H1 (cell line): ENCODE measurements around the gene CPT1A. TPM values are rescaled to one million over a fixed set of nuclear protein-coding genes. Genes with fewer than 3 reads are reported as not detected.

ENCODE experiments used
- CBX8 ChIP-seq: fragments of 300-800, 300-1000 bp; sonication (generic); IDR thresholded peaks from 2 replicates; pipeline ENCODE4 v1.7.1; 2016; ENCODE audit warnings: low read depth, low read length, borderline replicate concordance
- CHD7 ChIP-seq: fragments of 300-600 bp; sonication (generic); IDR thresholded peaks from 2 replicates; pipeline ENCODE4 v1.7.1; 2012; ENCODE audit warnings: low read length, moderate library complexity, mild to moderate bottlenecking, inconsistent platforms; ENCODE audit not compliant: insufficient replicate concordance
- GABPA ChIP-seq: IDR thresholded peaks from 2 replicates; pipeline ENCODE4 v1.6.1; 2011; ENCODE audit warnings: mild to moderate bottlenecking, low read length, moderate library complexity, borderline replicate concordance; ENCODE audit not compliant: insufficient read depth
- SP1 ChIP-seq: IDR thresholded peaks from 2 replicates; pipeline ENCODE4 v1.6.1; 2011; ENCODE audit warnings: low read depth, low read length
- ZNF274 ChIP-seq: IDR thresholded peaks from 2 replicates; pipeline ENCODE4 v1.7.0; 2012; ENCODE audit warnings: low read length, borderline replicate concordance; ENCODE audit errors: extremely low read depth
- polyA plus RNA-seq, 7 experiments: library from polyadenylated mRNA; depleted of rRNA in 3 of 7; stranded (reverse) in 5 of 7; unstranded in 2 of 7; fragments of >200 nt in 5 of 7; fragments of 200-250 nt in 2 of 7; gene quantifications; 1 replicate in 5 of 7; 2 replicates in 1 of 7; 4 replicates in 1 of 7; pipeline versions ENCODE4 v1.2.1 to v1.2.3, GENCODE V29; 2011 to 2013; ENCODE audit warnings: missing spikeins in 2 of 7, mixed read lengths in 2 of 7
- total RNA-seq: library from RNA; stranded (reverse); fragmentation: NEBNext Ultra II Directional; extraction: Animal tissue kit (Norgen Biotek cat#: 25700); gene quantifications from 2 replicates; pipeline ENCODE4 v1.2.1, GENCODE V29; 2021

Gene CPT1A
- total and polyA plus RNA-seq, 2 of the 8 experiments (the other 6 are each of a cell fraction or from before 2014, with no cell fraction given): 2.9 to 12.2 TPM

GRCh38 chr11:68818181-68818580 is 23.5 kb downstream of the CPT1A start (continued):
- no peak for TF ChIP-seq CBX8
- TF ChIP-seq CHD7: no peak
- TF ChIP-seq SP1: no peak
- no peak for TF ChIP-seq GABPA
- TF ChIP-seq ZNF274: no peak
- TF ChIP-seq, all 59 proteins: peak for 0
